ENCODE data around the gene TP53I11. TPM values are rescaled to one million over a fixed set of nuclear protein-coding genes. Genes with fewer than 3 reads are reported as not detected.

TP53I11 gene
- total and polyA plus RNA-seq, 2 experiments from 2014 or later: 23.5 to 43.9 TPM

DNA sequence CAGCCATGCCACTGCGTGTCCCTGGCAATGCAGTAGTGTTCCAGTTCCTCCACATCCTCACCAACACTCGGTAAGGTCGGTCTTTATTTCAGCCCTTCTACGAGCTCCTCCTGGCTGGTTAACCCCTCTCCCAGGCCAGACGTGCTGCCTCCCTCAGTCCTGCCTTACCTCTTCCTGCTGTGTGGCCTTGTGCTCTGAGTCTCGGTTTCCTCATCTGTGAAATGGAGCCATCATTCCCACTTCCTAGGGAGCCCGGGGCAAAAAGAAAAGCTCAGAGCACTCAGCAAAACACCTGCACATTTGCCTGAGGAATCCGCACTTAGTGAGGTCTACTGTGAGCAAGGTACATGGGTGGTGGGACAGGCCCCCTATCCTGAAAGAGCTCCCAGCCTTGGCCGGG is 9.8 kb downstream of the TP53I11 start:
- TF ChIP-seq STAT1 (IDR thresholded peaks at IDR 0.05; ENCODE audit: unreplicated experiment) (no peak), ZNF331 (CRISPR knock-in tag; IDR thresholded peaks at IDR 0.05; ENCODE audit: low read depth) (no peak), ZNF114 (CRISPR knock-in tag; IDR thresholded peaks at IDR 0.05) (no peak)
- TF ChIP-seq, protein P1, sequence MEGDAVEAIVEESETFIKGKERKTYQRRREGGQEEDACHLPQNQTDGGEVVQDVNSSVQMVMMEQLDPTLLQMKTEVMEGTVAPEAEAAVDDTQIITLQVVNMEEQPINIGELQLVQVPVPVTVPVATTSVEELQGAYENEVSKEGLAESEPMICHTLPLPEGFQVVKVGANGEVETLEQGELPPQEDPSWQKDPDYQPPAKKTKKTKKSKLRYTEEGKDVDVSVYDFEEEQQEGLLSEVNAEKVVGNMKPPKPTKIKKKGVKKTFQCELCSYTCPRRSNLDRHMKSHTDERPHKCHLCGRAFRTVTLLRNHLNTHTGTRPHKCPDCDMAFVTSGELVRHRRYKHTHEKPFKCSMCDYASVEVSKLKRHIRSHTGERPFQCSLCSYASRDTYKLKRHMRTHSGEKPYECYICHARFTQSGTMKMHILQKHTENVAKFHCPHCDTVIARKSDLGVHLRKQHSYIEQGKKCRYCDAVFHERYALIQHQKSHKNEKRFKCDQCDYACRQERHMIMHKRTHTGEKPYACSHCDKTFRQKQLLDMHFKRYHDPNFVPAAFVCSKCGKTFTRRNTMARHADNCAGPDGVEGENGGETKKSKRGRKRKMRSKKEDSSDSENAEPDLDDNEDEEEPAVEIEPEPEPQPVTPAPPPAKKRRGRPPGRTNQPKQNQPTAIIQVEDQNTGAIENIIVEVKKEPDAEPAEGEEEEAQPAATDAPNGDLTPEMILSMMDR (conservative IDR thresholded peaks at IDR 0.05; ENCODE audit: low read depth in 2 of 2): no peak

DNA sequence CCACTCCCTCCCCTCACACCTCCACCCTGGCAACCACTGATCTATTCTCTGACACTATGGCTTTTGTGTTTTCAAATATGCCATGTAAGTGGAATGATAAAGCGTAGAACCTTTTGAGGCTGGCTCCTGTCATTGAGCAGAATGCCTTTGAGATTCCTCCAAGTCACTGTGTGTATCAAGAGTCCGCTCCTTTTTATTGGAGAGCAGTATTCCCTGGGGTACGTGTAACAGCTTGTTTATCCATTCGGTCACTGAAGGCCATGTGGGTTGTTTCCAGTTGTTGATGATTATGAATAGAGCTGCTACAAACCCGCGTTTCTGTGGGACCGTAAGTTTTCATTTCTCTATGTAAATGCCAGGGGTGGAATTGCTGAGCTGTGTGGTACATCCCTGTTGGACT is 10.3 kb downstream of the TP53I11 start:
- Histone ChIP-seq H3K4me3 (no peak overlapping the region), H3F3A (replicated peaks; ENCODE audit: low read depth) (0 out of 2 replicates have a peak, but pooled peaks cover 3% of the 10 kb centered on the region), H3K4me1 (ENCODE audit: insufficient read depth) (peaks cover 28% of the 10 kb centered on the region), H3K79me2 (replicated peaks; ENCODE audit: insufficient read depth) (no peaks in the 10 kb centered on the region), H3K27me3 (ENCODE audit: insufficient read depth) (no peaks in the 10 kb centered on the region), H3K27ac (ENCODE audit: low read depth) (no peak overlapping the region), H2AFZ (no peak overlapping the region), H4K20me1 (replicated peaks; ENCODE audit: insufficient read depth) (no peaks in the 10 kb centered on the region), H3K36me3 (ENCODE audit: insufficient read depth) (no peaks in the 10 kb centered on the region), H3K4me2 (no peak overlapping the region), H3K9me2 (ENCODE audit: insufficient read depth) (no peaks in the 10 kb centered on the region)
- DNase-seq (ENCODE audit: low spot score): no peak
- ATAC-seq: no peak
- H3K27me3 Mint-ChIP-seq (ENCODE audit: insufficient read depth, low read depth, poor library complexity): peaks cover 21% of the 10 kb centered on the region
- H3K27ac Mint-ChIP-seq: no peak overlapping the region
- peaks cover 55% of the 10 kb centered on the region for H3K4me1 Mint-ChIP-seq
- no peak for TF ChIP-seq JUNB (IDR thresholded peaks at IDR 0.05; ENCODE audit: unreplicated experiment)
- TF ChIP-seq, protein P2, sequence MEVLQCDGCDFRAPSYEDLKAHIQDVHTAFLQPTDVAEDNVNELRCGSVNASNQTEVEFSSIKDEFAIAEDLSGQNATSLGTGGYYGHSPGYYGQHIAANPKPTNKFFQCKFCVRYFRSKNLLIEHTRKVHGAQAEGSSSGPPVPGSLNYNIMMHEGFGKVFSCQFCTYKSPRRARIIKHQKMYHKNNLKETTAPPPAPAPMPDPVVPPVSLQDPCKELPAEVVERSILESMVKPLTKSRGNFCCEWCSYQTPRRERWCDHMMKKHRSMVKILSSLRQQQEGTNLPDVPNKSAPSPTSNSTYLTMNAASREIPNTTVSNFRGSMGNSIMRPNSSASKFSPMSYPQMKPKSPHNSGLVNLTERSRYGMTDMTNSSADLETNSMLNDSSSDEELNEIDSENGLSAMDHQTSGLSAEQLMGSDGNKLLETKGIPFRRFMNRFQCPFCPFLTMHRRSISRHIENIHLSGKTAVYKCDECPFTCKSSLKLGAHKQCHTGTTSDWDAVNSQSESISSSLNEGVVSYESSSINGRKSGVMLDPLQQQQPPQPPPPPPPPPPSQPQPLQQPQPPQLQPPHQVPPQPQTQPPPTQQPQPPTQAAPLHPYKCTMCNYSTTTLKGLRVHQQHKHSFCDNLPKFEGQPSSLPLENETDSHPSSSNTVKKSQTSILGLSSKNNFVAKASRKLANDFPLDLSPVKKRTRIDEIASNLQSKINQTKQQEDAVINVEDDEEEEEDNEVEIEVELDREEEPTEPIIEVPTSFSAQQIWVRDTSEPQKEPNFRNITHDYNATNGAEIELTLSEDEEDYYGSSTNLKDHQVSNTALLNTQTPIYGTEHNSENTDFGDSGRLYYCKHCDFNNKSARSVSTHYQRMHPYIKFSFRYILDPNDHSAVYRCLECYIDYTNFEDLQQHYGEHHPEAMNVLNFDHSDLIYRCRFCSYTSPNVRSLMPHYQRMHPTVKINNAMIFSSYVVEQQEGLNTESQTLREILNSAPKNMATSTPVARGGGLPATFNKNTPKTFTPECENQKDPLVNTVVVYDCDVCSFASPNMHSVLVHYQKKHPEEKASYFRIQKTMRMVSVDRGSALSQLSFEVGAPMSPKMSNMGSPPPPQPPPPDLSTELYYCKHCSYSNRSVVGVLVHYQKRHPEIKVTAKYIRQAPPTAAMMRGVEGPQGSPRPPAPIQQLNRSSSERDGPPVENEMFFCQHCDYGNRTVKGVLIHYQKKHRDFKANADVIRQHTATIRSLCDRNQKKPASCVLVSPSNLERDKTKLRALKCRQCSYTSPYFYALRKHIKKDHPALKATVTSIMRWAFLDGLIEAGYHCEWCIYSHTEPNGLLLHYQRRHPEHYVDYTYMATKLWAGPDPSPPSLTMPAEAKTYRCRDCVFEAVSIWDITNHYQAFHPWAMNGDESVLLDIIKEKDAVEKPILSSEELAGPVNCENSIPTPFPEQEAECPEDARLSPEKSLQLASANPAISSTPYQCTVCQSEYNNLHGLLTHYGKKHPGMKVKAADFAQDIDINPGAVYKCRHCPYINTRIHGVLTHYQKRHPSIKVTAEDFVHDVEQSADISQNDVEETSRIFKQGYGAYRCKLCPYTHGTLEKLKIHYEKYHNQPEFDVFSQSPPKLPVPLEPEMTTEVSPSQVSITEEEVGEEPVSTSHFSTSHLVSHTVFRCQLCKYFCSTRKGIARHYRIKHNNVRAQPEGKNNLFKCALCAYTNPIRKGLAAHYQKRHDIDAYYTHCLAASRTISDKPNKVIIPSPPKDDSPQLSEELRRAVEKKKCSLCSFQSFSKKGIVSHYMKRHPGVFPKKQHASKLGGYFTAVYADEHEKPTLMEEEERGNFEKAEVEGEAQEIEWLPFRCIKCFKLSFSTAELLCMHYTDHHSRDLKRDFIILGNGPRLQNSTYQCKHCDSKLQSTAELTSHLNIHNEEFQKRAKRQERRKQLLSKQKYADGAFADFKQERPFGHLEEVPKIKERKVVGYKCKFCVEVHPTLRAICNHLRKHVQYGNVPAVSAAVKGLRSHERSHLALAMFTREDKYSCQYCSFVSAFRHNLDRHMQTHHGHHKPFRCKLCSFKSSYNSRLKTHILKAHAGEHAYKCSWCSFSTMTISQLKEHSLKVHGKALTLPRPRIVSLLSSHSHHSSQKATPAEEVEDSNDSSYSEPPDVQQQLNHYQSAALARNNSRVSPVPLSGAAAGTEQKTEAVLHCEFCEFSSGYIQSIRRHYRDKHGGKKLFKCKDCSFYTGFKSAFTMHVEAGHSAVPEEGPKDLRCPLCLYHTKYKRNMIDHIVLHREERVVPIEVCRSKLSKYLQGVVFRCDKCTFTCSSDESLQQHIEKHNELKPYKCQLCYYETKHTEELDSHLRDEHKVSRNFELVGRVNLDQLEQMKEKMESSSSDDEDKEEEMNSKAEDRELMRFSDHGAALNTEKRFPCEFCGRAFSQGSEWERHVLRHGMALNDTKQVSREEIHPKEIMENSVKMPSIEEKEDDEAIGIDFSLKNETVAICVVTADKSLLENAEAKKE (CRISPR knock-in tag; IDR thresholded peaks at IDR 0.05): no peak
- TF ChIP-seq, protein P3, sequence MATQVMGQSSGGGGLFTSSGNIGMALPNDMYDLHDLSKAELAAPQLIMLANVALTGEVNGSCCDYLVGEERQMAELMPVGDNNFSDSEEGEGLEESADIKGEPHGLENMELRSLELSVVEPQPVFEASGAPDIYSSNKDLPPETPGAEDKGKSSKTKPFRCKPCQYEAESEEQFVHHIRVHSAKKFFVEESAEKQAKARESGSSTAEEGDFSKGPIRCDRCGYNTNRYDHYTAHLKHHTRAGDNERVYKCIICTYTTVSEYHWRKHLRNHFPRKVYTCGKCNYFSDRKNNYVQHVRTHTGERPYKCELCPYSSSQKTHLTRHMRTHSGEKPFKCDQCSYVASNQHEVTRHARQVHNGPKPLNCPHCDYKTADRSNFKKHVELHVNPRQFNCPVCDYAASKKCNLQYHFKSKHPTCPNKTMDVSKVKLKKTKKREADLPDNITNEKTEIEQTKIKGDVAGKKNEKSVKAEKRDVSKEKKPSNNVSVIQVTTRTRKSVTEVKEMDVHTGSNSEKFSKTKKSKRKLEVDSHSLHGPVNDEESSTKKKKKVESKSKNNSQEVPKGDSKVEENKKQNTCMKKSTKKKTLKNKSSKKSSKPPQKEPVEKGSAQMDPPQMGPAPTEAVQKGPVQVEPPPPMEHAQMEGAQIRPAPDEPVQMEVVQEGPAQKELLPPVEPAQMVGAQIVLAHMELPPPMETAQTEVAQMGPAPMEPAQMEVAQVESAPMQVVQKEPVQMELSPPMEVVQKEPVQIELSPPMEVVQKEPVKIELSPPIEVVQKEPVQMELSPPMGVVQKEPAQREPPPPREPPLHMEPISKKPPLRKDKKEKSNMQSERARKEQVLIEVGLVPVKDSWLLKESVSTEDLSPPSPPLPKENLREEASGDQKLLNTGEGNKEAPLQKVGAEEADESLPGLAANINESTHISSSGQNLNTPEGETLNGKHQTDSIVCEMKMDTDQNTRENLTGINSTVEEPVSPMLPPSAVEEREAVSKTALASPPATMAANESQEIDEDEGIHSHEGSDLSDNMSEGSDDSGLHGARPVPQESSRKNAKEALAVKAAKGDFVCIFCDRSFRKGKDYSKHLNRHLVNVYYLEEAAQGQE (IDR thresholded peaks at IDR 0.05; ENCODE audit: unreplicated experiment): no peak
- no peak overlapping the region for H3K4me3 Mint-ChIP-seq
- H3K9me3 Mint-ChIP-seq: peaks cover 5% of the 10 kb centered on the region; the same call in 2 of the 3 replicates
- peaks cover 12% of the 10 kb centered on the region for H3K36me3 Mint-ChIP-seq (ENCODE audit: low read depth)

More for the DNA sequence above, 9.8 kb downstream of the TP53I11 start:
- H2AFZ ChIP-seq: no peak overlapping the region
- H3K36me3 Mint-ChIP-seq (ENCODE audit: low read depth): peaks cover 12% of the 10 kb centered on the region
- no peaks in the 10 kb centered on the region for H3K79me2 ChIP-seq (replicated peaks; ENCODE audit: insufficient read depth)
- H3K4me3 ChIP-seq: no peak overlapping the region
- H3K9me3 Mint-ChIP-seq: peaks cover 5% of the 10 kb centered on the region; the same call in 2 of the 3 replicates
- H3K4me2 ChIP-seq: no peak overlapping the region
- 0 out of 2 replicates have a peak, but pooled peaks cover 3% of the 10 kb centered on the region for H3F3A ChIP-seq (replicated peaks; ENCODE audit: low read depth)
- H3K27ac Mint-ChIP-seq: no peak overlapping the region
- no peak for ATAC-seq
- peaks cover 32% of the 10 kb centered on the region for H3K4me1 ChIP-seq (ENCODE audit: insufficient read depth)
- no peaks in the 10 kb centered on the region for H3K36me3 ChIP-seq (ENCODE audit: insufficient read depth)
- H3K27ac ChIP-seq (ENCODE audit: low read depth): no peak overlapping the region
- no peaks in the 10 kb centered on the region for H4K20me1 ChIP-seq (replicated peaks; ENCODE audit: insufficient read depth)
- no peaks in the 10 kb centered on the region for H3K9me2 ChIP-seq (ENCODE audit: insufficient read depth)
- no peak for DNase-seq (ENCODE audit: low spot score)
- H3K4me3 Mint-ChIP-seq: no peak overlapping the region
- H3K27me3 ChIP-seq (ENCODE audit: insufficient read depth): no peaks in the 10 kb centered on the region
- H3K27me3 Mint-ChIP-seq (ENCODE audit: insufficient read depth, low read depth, poor library complexity): peaks cover 21% of the 10 kb centered on the region
- H3K4me1 Mint-ChIP-seq: peaks cover 60% of the 10 kb centered on the region

Measured in GM23338 (cell line).